ENCODE measurements around the gene UBE4B. TPM values are rescaled to one million over a fixed set of nuclear protein-coding genes. Genes with fewer than 3 reads are reported as not detected.

UBE4B gene
- polyA plus RNA-seq, 2 of the 4 experiments (the other 2 are of a cell fraction): 13.5 to 15.1 TPM

DNA sequence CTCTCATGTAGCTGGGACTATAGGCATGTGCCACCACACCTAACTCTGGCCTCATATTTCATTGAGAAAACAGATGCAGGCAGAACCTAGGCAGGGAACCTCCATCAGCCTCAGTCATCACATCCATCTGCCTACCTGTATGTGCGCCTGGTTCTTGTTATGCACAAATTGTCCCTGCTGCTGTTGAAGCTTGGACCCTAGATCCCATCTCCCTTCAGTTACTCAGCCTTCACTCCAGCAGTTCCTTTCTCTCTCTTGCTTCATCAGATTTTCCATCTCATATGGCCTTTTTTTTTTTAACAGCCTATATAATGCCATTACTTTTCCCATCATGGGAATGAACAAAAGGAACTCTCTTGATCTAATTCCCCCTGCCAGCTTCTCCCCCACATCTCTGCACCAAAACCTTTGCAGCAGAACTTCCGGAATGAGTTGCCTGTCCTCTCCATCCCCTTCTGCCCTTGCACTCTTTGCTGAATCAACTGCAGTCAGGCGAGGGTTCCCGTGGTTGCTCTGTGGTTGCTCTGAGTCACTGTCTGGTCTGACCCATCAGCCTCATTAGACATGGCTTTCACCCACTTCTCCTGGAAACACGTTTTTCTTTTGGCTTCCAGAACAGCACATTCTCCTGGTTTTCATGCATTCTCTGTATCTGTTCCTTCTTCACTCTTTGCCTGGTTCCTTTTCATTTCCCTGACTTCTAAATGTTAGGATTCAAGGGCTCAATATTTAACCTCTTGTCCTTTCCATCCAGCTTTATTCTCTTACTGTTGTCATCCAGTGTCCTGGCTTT, 41.5 kb downstream of the UBE4B start:
- H3K4me2 ChIP-seq: peak overlapping the region; percentile 42; the same call in 2 of the 3 replicates
- ATAC-seq (peak; percentile 93 to 97), DNase-seq (ENCODE audit: low read depth in 1 of 2, low spot score in 1 of 2) (peak; percentile 27 to 38), FAIRE-seq (no peak)
- no peak for TF ChIP-seq POLR2AphosphoS2 (conservative IDR thresholded peaks at IDR 0.05; ENCODE audit: low read length)
- TF ChIP-seq FOSL2 (IDR thresholded peaks at IDR 0.05): no peak
- TF ChIP-seq FOSL2 (CRISPR knock-in tag; IDR thresholded peaks at IDR 0.05): peak; percentile 17; the same call in 1 of the 2 replicates
- TF ChIP-seq, protein P1, sequence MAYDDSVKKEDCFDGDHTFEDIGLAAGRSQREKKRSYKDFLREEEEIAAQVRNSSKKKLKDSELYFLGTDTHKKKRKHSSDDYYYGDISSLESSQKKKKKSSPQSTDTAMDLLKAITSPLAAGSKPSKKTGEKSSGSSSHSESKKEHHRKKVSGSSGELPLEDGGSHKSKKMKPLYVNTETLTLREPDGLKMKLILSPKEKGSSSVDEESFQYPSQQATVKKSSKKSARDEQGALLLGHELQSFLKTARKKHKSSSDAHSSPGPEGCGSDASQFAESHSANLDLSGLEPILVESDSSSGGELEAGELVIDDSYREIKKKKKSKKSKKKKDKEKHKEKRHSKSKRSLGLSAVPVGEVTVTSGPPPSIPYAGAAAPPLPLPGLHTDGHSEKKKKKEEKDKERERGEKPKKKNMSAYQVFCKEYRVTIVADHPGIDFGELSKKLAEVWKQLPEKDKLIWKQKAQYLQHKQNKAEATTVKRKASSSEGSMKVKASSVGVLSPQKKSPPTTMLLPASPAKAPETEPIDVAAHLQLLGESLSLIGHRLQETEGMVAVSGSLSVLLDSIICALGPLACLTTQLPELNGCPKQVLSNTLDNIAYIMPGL (CRISPR knock-in tag; IDR thresholded peaks at IDR 0.05; ENCODE audit: borderline replicate concordance): no peak
- TF ChIP-seq, protein P2, sequence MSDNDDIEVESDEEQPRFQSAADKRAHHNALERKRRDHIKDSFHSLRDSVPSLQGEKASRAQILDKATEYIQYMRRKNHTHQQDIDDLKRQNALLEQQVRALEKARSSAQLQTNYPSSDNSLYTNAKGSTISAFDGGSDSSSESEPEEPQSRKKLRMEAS (IDR thresholded peaks at IDR 0.05): no peak
- no peak for TF ChIP-seq KDM1A (IDR thresholded peaks at IDR 0.05; ENCODE audit: low read depth)
- TF ChIP-seq ESRRA (IDR thresholded peaks at IDR 0.05; ENCODE audit: borderline replicate concordance, low read length): no peak
- TF ChIP-seq, protein P3, sequence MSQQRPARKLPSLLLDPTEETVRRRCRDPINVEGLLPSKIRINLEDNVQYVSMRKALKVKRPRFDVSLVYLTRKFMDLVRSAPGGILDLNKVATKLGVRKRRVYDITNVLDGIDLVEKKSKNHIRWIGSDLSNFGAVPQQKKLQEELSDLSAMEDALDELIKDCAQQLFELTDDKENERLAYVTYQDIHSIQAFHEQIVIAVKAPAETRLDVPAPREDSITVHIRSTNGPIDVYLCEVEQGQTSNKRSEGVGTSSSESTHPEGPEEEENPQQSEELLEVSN (IDR thresholded peaks at IDR 0.05; ENCODE audit: borderline replicate concordance, low read depth): no peak
- TF ChIP-seq, protein P4, sequence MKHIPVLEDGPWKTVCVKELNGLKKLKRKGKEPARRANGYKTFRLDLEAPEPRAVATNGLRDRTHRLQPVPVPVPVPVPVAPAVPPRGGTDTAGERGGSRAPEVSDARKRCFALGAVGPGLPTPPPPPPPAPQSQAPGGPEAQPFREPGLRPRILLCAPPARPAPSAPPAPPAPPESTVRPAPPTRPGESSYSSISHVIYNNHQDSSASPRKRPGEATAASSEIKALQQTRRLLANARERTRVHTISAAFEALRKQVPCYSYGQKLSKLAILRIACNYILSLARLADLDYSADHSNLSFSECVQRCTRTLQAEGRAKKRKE (CRISPR knock-in tag; IDR thresholded peaks at IDR 0.05; ENCODE audit: low read depth): no peak
- WGBS (ENCODE audit: missing lambda C conversion rate): 38% methylated on average over 5 of the region's 5 CpGs
- ChIA-PET CTCF (no interaction called here), POLR2A (no interaction called here)
- peaks cover 18% of the 10 kb centered on the region for H3K4me1 ChIP-seq
- no peaks in the 10 kb centered on the region for H3K9me3 ChIP-seq
- peak overlapping the region; percentile 51 to 68; a peak in 3 of 6 replicates for H3K27ac ChIP-seq
- H3K4me3 ChIP-seq: no peak overlapping the region

DNA sequence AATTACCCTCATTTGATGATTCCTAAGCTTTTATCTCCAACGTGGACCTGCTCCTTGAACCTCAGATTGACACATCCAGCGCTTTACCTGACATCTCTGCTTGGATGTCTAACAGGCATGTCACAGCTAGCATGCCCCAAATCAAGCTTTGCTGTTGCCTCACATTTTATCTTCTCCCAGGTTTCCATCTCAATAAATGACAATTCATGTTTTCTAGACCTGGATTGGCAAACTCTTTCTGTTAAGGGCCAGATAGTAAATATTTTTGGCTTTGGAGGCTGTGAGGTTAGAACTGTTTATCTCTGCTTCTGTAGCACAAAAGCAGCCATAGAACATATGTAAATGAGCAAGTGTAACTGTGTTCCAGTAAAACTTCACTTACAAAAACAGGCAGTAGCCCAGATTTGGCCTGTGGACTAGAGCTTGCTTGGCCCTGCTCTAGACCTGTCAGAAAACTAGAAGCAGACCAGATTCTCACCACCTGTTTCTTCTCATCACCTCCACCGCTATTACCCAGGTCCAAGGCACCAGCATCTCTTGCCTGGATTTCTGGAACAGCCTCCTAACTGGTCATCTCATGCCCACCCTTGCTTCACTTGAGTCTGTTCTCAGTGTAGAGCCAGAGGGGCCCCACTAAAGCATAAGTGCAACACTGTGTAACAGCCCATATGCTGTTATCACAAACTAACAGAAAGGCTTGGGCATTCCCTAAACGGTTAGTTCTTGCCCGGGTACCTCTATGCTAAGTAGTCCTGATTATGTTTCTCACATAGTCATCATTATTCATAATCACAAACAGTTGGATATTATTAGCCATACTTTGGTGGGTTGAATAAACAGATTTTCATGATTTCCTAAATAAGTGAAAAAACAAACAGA, 42.3 kb downstream of the UBE4B start:
- TF ChIP-seq POLR2A (IDR thresholded peaks at IDR 0.05; ENCODE audit: low read length) (no peak), NPAS2 (CRISPR knock-in tag; IDR thresholded peaks at IDR 0.05; ENCODE audit: borderline replicate concordance) (no peak), NFE2L2 (conservative IDR thresholded peaks at IDR 0.05; ENCODE audit: low read length) (no peak), MYC (IDR thresholded peaks at IDR 0.05; ENCODE audit: borderline replicate concordance, low read length) (no peak), PHF8 (IDR thresholded peaks at IDR 0.05; ENCODE audit: borderline replicate concordance, low read depth) (no peak), SREBF2 (IDR thresholded peaks at IDR 0.05) (no peak), HDAC2 (IDR thresholded peaks at IDR 0.05) (no peak)
- TF ChIP-seq, protein P4 (CRISPR knock-in tag; IDR thresholded peaks at IDR 0.05; ENCODE audit: low read depth): no peak
- TF ChIP-seq, protein P5, sequence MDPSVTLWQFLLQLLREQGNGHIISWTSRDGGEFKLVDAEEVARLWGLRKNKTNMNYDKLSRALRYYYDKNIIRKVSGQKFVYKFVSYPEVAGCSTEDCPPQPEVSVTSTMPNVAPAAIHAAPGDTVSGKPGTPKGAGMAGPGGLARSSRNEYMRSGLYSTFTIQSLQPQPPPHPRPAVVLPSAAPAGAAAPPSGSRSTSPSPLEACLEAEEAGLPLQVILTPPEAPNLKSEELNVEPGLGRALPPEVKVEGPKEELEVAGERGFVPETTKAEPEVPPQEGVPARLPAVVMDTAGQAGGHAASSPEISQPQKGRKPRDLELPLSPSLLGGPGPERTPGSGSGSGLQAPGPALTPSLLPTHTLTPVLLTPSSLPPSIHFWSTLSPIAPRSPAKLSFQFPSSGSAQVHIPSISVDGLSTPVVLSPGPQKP (IDR thresholded peaks at IDR 0.05; ENCODE audit: low read depth, low read length): no peak
- ATAC-seq (no peak), FAIRE-seq (no peak), DNase-seq (ENCODE audit: low read depth in 1 of 2, low spot score in 1 of 2) (no peak)
- Histone ChIP-seq H3K9me3 (no peaks in the 10 kb centered on the region), H3K4me3 (no peak overlapping the region), H3K27ac (peak overlapping the region; percentile 51 to 68; a peak in 3 of 6 replicates), H3K4me2 (peak overlapping the region; percentile 42; the same call in 2 of the 3 replicates), H3K4me1 (peaks cover 18% of the 10 kb centered on the region)
- ChIA-PET CTCF (no interaction called here), POLR2A (no interaction called here)
- 83% methylated on average over 5 of the region's 5 CpGs for WGBS (ENCODE audit: missing lambda C conversion rate)
